ENCODE measurements around the gene GPI. TPM values are rescaled to one million over a fixed set of nuclear protein-coding genes. Genes with fewer than 3 reads are reported as not detected.
A peak's percentile ranks its signal among the peaks of the same experiment; 100 is the strongest.
"Not testable (repeated sequence)": the region's sequence is repeated elsewhere in the genome, so short reads cannot be mapped to it uniquely, and the experiment has no call there.

The GPI gene
- total and polyA plus RNA-seq, 9 donors = 94.0 to 194 (median 163) TPM

- H3K36me3 ChIP-seq (ENCODE audit: control insufficient read depth, insufficient read depth, low read length) = peaks cover 66% of the 10 kb centered on the region
Measured at GRCh38 chr19:34397853-34398252, 32.9 kb downstream of the GPI start.

GRCh38 chr19:34399886-34400285 lies 34.9 kb downstream of the GPI start:
- peaks cover 6% of the 10 kb centered on the region for H3K4me1 ChIP-seq (ENCODE audit: control insufficient read depth, insufficient read depth, low read length)
- H3K4me3 ChIP-seq (ENCODE audit: low read length) = no peak overlapping the region
- H3K36me3 ChIP-seq (ENCODE audit: control insufficient read depth, insufficient read depth, low read length) = peaks cover 51% of the 10 kb centered on the region
- no peak overlapping the region for H3K27ac ChIP-seq (ENCODE audit: low read length)
- H3K9me3 ChIP-seq (replicated peaks; ENCODE audit: control insufficient read depth, low read depth, low read length) = no peaks in the 10 kb centered on the region
- H3K27me3 ChIP-seq (ENCODE audit: control insufficient read depth, insufficient read depth, low read length) = no peaks in the 10 kb centered on the region
- 76% methylated on average over 7 of the region's 9 CpGs for WGBS (ENCODE audit: insufficient coverage)
- DNase-seq = no peak

More at GRCh38 chr19:34397853-34398252, 32.9 kb downstream of the GPI start:
- WGBS (ENCODE audit: insufficient coverage) = no CpG with 5 or more reads among the region's 1 CpG
- Histone ChIP-seq H3K4me1 (ENCODE audit: control insufficient read depth, insufficient read depth, low read length) (peaks cover 16% of the 10 kb centered on the region), H3K27ac (ENCODE audit: low read length) (no peak overlapping the region), H3K4me3 (ENCODE audit: low read length) (no peak overlapping the region), H3K9me3 (replicated peaks; ENCODE audit: control insufficient read depth, low read depth, low read length) (no peaks in the 10 kb centered on the region), H3K27me3 (ENCODE audit: control insufficient read depth, insufficient read depth, low read length) (no peaks in the 10 kb centered on the region)
- DNase-seq = no peak

GRCh38 chr19:34400844-34401243 lies 35.8 kb downstream of the GPI start:
- H3K27ac ChIP-seq (ENCODE audit: low read length); H3K4me3 ChIP-seq (ENCODE audit: low read length); H3K27me3 ChIP-seq (ENCODE audit: control insufficient read depth, insufficient read depth, low read length); DNase-seq; H3K9me3 ChIP-seq (replicated peaks; ENCODE audit: control insufficient read depth, low read depth, low read length); H3K4me1 ChIP-seq (ENCODE audit: control insufficient read depth, insufficient read depth, low read length): not testable (repeated sequence)
- WGBS (ENCODE audit: insufficient coverage) = 93% methylated on average over 3 of the region's 8 CpGs
- H3K36me3 ChIP-seq (ENCODE audit: control insufficient read depth, insufficient read depth, low read length) = peaks cover 44% of the 10 kb centered on the region

GRCh38 chr19:34402074-34402600 lies 37.1 kb downstream of the GPI start:
- Histone ChIP-seq H3K36me3 (ENCODE audit: control insufficient read depth, insufficient read depth, low read length) (peaks cover 32% of the 10 kb centered on the region), H3K4me1 (ENCODE audit: control insufficient read depth, insufficient read depth, low read length) (peaks cover 6% of the 10 kb centered on the region), H3K27ac (ENCODE audit: low read length) (no peak overlapping the region), H3K4me3 (ENCODE audit: low read length) (no peak overlapping the region), H3K27me3 (ENCODE audit: control insufficient read depth, insufficient read depth, low read length) (no peaks in the 10 kb centered on the region), H3K9me3 (replicated peaks; ENCODE audit: control insufficient read depth, low read depth, low read length) (no peaks in the 10 kb centered on the region)
- no peak for DNase-seq
- WGBS (ENCODE audit: insufficient coverage) = 70% methylated on average over 2 of the region's 8 CpGs

- no CpG with 5 or more reads among the region's 6 CpGs for WGBS (ENCODE audit: insufficient coverage)
- Histone ChIP-seq H3K36me3 (ENCODE audit: control insufficient read depth, insufficient read depth, low read length) (peaks cover 19% of the 10 kb centered on the region), H3K9me3 (replicated peaks; ENCODE audit: control insufficient read depth, low read depth, low read length) (no peaks in the 10 kb centered on the region), H3K4me3 (ENCODE audit: low read length) (peak overlapping the region; percentile 97), H3K27ac (ENCODE audit: low read length) (peak overlapping the region; percentile 45), H3K4me1 (ENCODE audit: control insufficient read depth, insufficient read depth, low read length) (peaks cover 6% of the 10 kb centered on the region), H3K27me3 (ENCODE audit: control insufficient read depth, insufficient read depth, low read length) (no peaks in the 10 kb centered on the region)
- no peak for DNase-seq
Measured at GRCh38 chr19:34403784-34404108, 38.8 kb downstream of the GPI start.

- Histone ChIP-seq H3K4me3 (ENCODE audit: low read length) (peak within 1 kb of the TSS; percentile 97), H3K36me3 (ENCODE audit: control insufficient read depth, insufficient read depth, low read length) (peaks cover 19% of the 10 kb centered on the region), H3K27ac (ENCODE audit: low read length) (peak within 1 kb of the TSS; percentile 45), H3K27me3 (ENCODE audit: control insufficient read depth, insufficient read depth, low read length) (no peaks in the 10 kb centered on the region), H3K9me3 (replicated peaks; ENCODE audit: control insufficient read depth, low read depth, low read length) (no peaks in the 10 kb centered on the region), H3K4me1 (ENCODE audit: control insufficient read depth, insufficient read depth, low read length) (peaks cover 6% of the 10 kb centered on the region)
- WGBS (ENCODE audit: insufficient coverage) = under 1% methylated on average over 65 of the region's 69 CpGs
- DNase-seq = peak; percentile 94
Measured at GRCh38 chr19:34404109-34404909, 39.3 kb downstream of the GPI start, which contains the start of gene PDCD2L. TSS of gene PDCD2L (plus strand) at chr19:34404399. CDS start at chr19:34404431, 32 bp downstream.

GRCh38 chr19:34405892-34406660 lies 41.1 kb downstream of the GPI start:
- H3K4me1 ChIP-seq (ENCODE audit: control insufficient read depth, insufficient read depth, low read length) = peaks cover 6% of the 10 kb centered on the region
- H3K9me3 ChIP-seq (replicated peaks; ENCODE audit: control insufficient read depth, low read depth, low read length) = no peaks in the 10 kb centered on the region
- peaks cover 12% of the 10 kb centered on the region for H3K36me3 ChIP-seq (ENCODE audit: control insufficient read depth, insufficient read depth, low read length)
- no peaks in the 10 kb centered on the region for H3K27me3 ChIP-seq (ENCODE audit: control insufficient read depth, insufficient read depth, low read length)
- DNase-seq = no peak
- no peak overlapping the region for H3K4me3 ChIP-seq (ENCODE audit: low read length)
- H3K27ac ChIP-seq (ENCODE audit: low read length) = no peak overlapping the region
- 90% methylated on average over 4 of the region's 13 CpGs for WGBS (ENCODE audit: insufficient coverage)

- no peak overlapping the region for H3K27ac ChIP-seq (ENCODE audit: low read length)
- DNase-seq = no peak
- H3K4me1 ChIP-seq (ENCODE audit: control insufficient read depth, insufficient read depth, low read length) = peaks cover 6% of the 10 kb centered on the region
- H3K9me3 ChIP-seq (replicated peaks; ENCODE audit: control insufficient read depth, low read depth, low read length) = no peaks in the 10 kb centered on the region
- peaks cover 18% of the 10 kb centered on the region for H3K36me3 ChIP-seq (ENCODE audit: control insufficient read depth, insufficient read depth, low read length)
- WGBS (ENCODE audit: insufficient coverage) = 96% methylated on average over 5 of the region's 8 CpGs
- no peak overlapping the region for H3K4me3 ChIP-seq (ENCODE audit: low read length)
- H3K27me3 ChIP-seq (ENCODE audit: control insufficient read depth, insufficient read depth, low read length) = no peaks in the 10 kb centered on the region
Measured at GRCh38 chr19:34408411-34408810, 43.4 kb downstream of the GPI start.

- Histone ChIP-seq H3K27ac (ENCODE audit: low read length) (no peak overlapping the region), H3K9me3 (replicated peaks; ENCODE audit: control insufficient read depth, low read depth, low read length) (no peaks in the 10 kb centered on the region), H3K4me1 (ENCODE audit: control insufficient read depth, insufficient read depth, low read length) (peaks cover 3% of the 10 kb centered on the region), H3K27me3 (ENCODE audit: control insufficient read depth, insufficient read depth, low read length) (no peaks in the 10 kb centered on the region), H3K4me3 (ENCODE audit: low read length) (no peak overlapping the region), H3K36me3 (ENCODE audit: control insufficient read depth, insufficient read depth, low read length) (peaks cover 25% of the 10 kb centered on the region)
- no peak for DNase-seq
- WGBS (ENCODE audit: insufficient coverage) = 91% methylated on average over 2 of the region's 10 CpGs
Measured at GRCh38 chr19:34409189-34410164, 44.5 kb downstream of the GPI start.
